Eye (tissue), 1 donor: Measurements from ENCODE around the gene GK.
"Not testable (repeated sequence)": the region's sequence is repeated elsewhere in the genome, so short reads cannot be mapped to it uniquely, and the experiment has no call there.

Source experiments
- DNase-seq: peaks from one replicate; pipeline ENCODE4 v3.0.0-alpha.2; 2015

GK gene

GRCh38 chrX:30654989-30655607 lies 1.9 kb downstream of the GK start:
- DNase-seq = no peak

GRCh38 chrX:30655991-30656390 lies 2.8 kb downstream of the GK start:
- DNase-seq = no peak

GRCh38 chrX:30657196-30658161 lies 4.3 kb downstream of the GK start:
- no peak for DNase-seq

- no peak for DNase-seq
Observed at GRCh38 chrX:30659421-30659820, 6.2 kb downstream of the GK start.

GRCh38 chrX:30661228-30661627 lies 8.0 kb downstream of the GK start:
- DNase-seq = no peak

GRCh38 chrX:30663322-30663721 lies 10.1 kb downstream of the GK start:
- no peak for DNase-seq

GRCh38 chrX:30665471-30665870 lies 12.2 kb downstream of the GK start:
- DNase-seq = no peak

- DNase-seq = no peak
Observed at GRCh38 chrX:30666094-30666493, 12.9 kb downstream of the GK start.

GRCh38 chrX:30668581-30668980 lies 15.4 kb downstream of the GK start:
- DNase-seq = no peak

- DNase-seq = not testable (repeated sequence)
Observed at GRCh38 chrX:30671189-30671588, 18.0 kb downstream of the GK start.

- no peak for DNase-seq
Observed at GRCh38 chrX:30673127-30673796, 20.0 kb downstream of the GK start.

GRCh38 chrX:30673884-30674598 lies 20.8 kb downstream of the GK start:
- DNase-seq = no peak

- DNase-seq = no peak
Observed at GRCh38 chrX:30674799-30675198, 21.6 kb downstream of the GK start.

- no peak for DNase-seq
Observed at GRCh38 chrX:30679369-30679768, 26.1 kb downstream of the GK start.

GRCh38 chrX:30680618-30681017 lies 27.4 kb downstream of the GK start:
- DNase-seq = no peak

GRCh38 chrX:30688641-30689040 lies 35.4 kb downstream of the GK start:
- no peak for DNase-seq

GRCh38 chrX:30689116-30689515 lies 35.9 kb downstream of the GK start:
- no peak for DNase-seq

- no peak for DNase-seq
Observed at GRCh38 chrX:30690330-30690729, 37.1 kb downstream of the GK start.

GRCh38 chrX:30693999-30694650 lies 40.9 kb downstream of the GK start:
- no peak for DNase-seq

GRCh38 chrX:30702736-30703135 lies 49.5 kb downstream of the GK start:
- DNase-seq = no peak

GRCh38 chrX:30706216-30706775 lies 53.1 kb downstream of the GK start:
- no peak for DNase-seq

- DNase-seq = no peak
Observed at GRCh38 chrX:30712214-30712613, 59.0 kb downstream of the GK start.
